NCI-H2081 (cell line): ENCODE data around the gene SLCO2B1.

Experiments
- DNase-seq, 2 experiments: peaks; one replicate each; lab custom pipeline; 2025; lab: John Stamatoyannopoulos, UW

The SLCO2B1 gene

DNA sequence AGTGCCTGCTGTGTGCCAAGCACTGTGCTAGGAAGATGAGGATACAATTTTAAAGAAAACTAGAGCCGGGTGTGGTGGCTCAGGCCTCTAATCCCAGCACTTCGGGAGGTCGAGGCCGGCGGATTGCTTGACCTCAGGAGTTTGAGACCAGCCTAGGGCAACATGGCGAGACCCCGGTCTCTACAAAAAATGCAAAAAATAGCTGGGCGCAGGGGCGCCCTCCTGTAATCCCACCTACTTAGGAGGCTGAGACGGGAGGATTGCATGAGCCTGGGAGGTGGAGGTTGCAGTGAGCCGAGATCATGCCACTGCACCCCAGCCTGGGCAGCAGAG is 98.0 kb downstream of the SLCO2B1 start:
- no peak for DNase-seq

DNA sequence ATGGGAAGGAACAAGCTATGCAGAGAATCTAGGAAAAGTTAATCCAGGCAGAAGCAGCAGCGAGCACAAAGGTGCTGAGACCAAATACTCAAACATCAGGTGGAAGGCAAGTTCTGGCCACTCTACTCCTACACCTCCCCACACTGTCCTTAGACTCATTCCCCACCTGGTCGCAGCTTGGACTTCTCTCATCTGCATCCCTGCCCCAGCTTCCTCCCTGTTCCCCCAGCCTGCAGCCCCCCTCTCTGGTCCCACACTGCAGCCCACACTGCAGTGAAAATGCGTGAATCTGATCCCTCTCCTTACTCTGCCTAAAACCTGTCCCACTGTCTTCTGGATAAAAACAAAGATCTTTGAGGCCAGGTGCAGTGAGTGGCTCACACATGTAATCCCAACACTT is 98.8 kb downstream of the SLCO2B1 start:
- DNase-seq = no peak

DNA sequence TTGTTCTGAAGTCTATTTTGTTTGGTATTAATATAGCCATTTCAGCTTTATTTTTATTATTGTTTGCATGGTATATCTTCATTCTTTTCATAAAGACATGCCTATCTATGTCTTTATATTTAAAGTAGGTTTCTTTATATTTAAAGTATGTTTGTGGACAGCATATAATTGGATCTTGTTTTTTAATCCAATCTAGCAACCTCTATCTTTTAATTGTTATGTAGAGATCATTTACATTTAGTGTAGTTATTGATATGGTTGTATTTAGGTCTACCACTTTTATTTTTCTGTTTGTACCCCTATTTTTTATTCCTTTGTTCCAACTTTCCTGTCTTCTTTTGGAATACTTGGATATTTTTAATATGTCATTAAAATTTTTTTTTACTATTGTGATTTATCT is 103.4 kb downstream of the SLCO2B1 start:
- no peak for DNase-seq
